ENCODE results near the gene SPACA9.

DNA sequence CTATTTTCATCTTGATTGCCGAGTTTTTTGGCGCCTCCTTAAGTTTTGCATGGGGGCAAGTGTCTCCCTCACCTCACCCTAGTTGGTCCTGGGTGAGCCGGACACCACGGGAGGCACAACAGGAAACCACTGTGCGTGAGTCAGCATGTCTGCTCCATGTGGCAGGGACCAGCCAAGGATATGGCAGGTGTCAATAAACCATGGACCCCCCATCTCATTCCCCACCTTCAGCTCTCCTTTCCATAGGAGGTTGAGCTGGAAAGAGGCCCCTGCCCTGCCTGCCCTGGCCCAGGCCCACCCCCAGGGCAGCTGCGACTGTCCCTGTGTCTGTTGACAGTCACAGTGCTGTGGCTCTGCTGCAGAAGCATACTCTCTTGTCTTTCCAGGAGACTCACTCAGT, 3.1 kb downstream of the SPACA9 start:
- TF ChIP-seq CTCF (IDR thresholded peaks at IDR 0.05) = no peak
- no peak for TF ChIP-seq POLR2A (IDR thresholded peaks at IDR 0.05)
- TF ChIP-seq POLR2AphosphoS5 (IDR thresholded peaks at IDR 0.05) = no peak

All from prostate gland (tissue), 2 donors.